GM12864 (cell line): Measurements from ENCODE around the gene INHBC.

Experiments used
- DNase-seq: peaks from one replicate; pipeline ENCODE4 v3.0.0-alpha.2; 2011; ENCODE audit warnings: low read depth
- H3K4me3 ChIP-seq: 2 replicates; pipeline ENCODE4 v1.5.1; 2011; ENCODE audit warnings: mild to moderate bottlenecking, low read depth, low read length, control low read depth
- CTCF ChIP-seq: IDR thresholded peaks from 2 replicates; pipeline ENCODE4 v1.5.1; 2011; ENCODE audit warnings: low read depth, mild to moderate bottlenecking, moderate library complexity, low read length, control low read depth, inconsistent platforms; ENCODE audit errors: missing control alignments

INHBC gene

GRCh38 chr12:57450057-57450456, 15.5 kb downstream of the INHBC start:
- no peak for DNase-seq
- no peak overlapping the region for H3K4me3 ChIP-seq
- no peak for TF ChIP-seq CTCF

- no peak for TF ChIP-seq CTCF
- DNase-seq, result no peak
- H3K4me3 ChIP-seq, result no peak overlapping the region
Measured at GRCh38 chr12:57451233-57451778, 16.7 kb downstream of the INHBC start.

GRCh38 chr12:57452181-57452936, 17.8 kb downstream of the INHBC start:
- H3K4me3 ChIP-seq, result no peak overlapping the region
- DNase-seq, result no peak
- TF ChIP-seq CTCF, result no peak

GRCh38 chr12:57452937-57453509, 18.4 kb downstream of the INHBC start:
- DNase-seq, result no peak
- peak; percentile 96 for TF ChIP-seq CTCF

GRCh38 chr12:57454213-57454565, 19.6 kb downstream of the INHBC start:
- no peak overlapping the region for H3K4me3 ChIP-seq
- no peak for TF ChIP-seq CTCF
- no peak for DNase-seq

More at GRCh38 chr12:57452937-57453509, 18.4 kb downstream of the INHBC start:
- no peak overlapping the region for H3K4me3 ChIP-seq

- DNase-seq, result no peak
- peak within 1 kb of the TSS; percentile 22; the same call in 1 of the 2 replicates for H3K4me3 ChIP-seq
- no peak for TF ChIP-seq CTCF
Measured at GRCh38 chr12:57454566-57455373, 20.2 kb downstream of the INHBC start, which contains the start of gene INHBE. TSS of gene INHBE (plus strand) at chr12:57455307. CDS start at chr12:57455537, 230 bp downstream.
